GM19351 (cell line): ENCODE results near the gene MSANTD7.

Experiments
- ATAC-seq: cut with Tn5 transposase; IDR thresholded peaks from one replicate; pipeline ENCODE4 v1.9.1; 2021; ENCODE audit warnings: mild to moderate bottlenecking, moderate library complexity; ENCODE audit not compliant: unreplicated experiment

MSANTD7 gene

DNA sequence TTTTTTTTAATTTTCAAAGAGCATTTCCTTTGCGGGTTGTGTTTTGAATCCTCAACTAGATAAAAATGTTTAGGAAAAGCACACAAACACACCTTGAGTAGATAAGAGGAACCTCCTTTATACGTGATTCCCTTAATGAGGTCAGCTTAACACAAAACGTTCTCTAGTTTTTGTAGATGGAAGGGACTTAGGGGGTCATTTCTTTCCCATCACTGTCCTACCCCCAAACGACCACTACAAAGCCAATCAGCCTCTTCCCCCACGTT, 41.8 kb downstream of the MSANTD7 start:
- no peak for ATAC-seq

DNA sequence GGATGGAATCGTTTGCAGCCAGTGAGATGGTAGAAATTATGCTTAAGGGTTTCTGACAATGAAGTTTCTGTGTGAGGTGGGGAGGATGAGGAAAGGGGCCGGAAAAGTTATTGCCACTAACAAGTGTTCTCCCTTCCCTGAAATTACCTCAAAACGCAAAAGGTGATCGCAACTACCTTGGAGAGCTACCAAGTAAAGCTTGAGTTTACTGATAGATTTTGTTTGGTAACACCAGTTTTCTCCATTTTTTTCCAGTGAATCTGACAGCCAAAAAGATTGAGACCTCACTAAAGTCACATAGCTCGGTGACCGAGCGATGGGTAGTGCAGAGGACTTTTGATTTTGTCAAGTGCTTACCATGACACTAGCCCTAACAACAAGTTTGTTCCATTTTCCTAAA, 42.1 kb downstream of the MSANTD7 start:
- ATAC-seq, result no peak

DNA sequence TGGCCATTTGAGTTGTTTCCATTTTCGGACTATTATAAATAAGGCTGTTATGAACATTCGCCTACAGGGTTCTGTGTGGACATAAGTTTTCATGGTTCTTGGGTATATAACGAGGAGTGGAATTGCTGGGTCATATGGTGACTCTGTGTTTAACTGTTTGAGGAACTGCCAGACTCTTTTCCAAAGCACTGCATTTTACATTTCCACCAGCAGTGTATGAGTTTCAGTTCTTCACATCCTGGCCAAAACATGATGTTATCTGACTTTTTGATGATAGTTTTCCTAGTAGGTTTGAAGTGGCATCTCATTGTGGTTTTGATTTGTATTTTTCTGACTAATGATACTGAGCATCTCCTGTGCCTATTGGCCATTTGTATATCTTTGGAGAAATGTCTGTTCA, 46.0 kb downstream of the MSANTD7 start:
- ATAC-seq, result no peak
